IPS-11a (cell line): ENCODE data around the gene NHLRC1.
"Not testable (repeated sequence)": the region's sequence is repeated elsewhere in the genome, so short reads cannot be mapped to it uniquely, and the experiment has no call there.

Source experiments
- H3K4me3 ChIP-seq: one replicate; pipeline ENCODE4 v1.5.1; 2013; ENCODE audit warnings: low read depth, low read length, control low read depth

The NHLRC1 gene

DNA sequence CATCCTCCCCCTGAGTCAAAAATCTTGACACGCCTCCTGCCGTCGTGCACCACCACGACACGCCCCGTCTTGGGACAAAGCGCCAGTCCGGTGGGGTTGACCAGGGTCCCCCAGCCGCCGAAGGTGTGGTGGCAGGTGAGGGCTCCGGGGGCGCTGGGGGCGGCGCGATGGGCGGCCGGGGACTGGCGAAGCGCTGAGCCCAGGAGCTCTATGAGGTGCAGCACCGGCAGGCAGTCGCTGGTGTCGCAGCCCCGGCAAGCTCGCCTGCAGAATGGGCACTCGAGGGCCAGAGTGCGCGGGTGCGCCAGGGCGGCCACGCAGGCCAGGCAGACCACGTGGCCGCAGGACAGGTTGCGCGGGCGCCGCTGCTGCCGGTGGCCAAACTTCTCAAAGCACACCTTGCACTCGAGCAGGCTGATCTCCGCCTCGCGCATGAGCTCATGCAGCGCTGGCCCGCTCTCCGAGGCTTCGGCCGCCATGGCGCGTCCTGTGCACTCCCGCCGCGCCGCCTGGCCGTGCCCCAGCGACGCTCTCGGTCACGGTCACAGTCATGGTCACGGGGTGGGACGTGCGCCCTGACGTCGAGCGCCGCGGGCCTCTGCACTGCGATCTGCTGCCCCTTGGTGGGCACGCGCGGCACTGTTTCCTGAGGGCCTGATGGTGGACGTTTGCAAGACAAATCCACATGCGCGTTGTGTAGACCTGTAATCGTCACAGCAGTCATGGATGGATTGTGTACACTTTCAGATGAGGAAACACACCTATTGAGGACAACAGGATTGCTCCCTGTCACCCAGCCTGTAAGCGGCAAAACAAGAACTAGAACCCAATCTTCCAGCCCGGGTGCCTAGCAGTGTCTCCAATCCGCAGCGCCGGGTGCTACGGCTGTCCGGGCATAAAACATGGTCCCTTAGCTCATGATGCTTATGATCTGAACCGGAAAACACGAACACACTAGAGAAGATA is at the start of gene NHLRC1:
Gene NHLRC1 (minus strand): TSS at position 550 of the 966 bp plus-strand sequence. CDS start 71 bp downstream, at position 479.
- H3K4me3 ChIP-seq = peak within 1 kb of the TSS; percentile 27

DNA sequence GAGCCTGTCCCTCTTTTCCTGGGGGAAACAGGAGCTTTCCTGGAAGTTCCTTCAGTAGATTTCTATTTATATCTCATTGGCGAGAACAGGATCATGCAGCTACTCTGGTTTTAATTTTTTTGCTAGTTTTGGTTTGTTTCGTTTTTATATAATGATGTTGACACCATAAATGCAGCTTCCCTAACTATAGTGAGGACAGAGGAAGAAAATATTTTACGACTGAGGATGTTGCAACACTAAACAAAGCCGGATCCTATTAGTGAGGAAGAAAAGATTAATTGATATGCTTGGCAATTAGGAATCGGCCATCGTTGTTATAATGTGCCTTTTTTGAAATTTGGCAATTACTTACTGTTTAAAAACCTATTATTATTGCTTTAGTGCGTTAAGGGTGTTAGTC is 49.4 kb upstream of the NHLRC1 start:
- H3K4me3 ChIP-seq = no peak overlapping the region

GRCh38 chr6:18168264-18168663 is 45.8 kb upstream of the NHLRC1 start:
- H3K4me3 ChIP-seq = no peak overlapping the region

GRCh38 chr6:18166312-18167036 is 44.0 kb upstream of the NHLRC1 start:
- H3K4me3 ChIP-seq = no peak overlapping the region

DNA sequence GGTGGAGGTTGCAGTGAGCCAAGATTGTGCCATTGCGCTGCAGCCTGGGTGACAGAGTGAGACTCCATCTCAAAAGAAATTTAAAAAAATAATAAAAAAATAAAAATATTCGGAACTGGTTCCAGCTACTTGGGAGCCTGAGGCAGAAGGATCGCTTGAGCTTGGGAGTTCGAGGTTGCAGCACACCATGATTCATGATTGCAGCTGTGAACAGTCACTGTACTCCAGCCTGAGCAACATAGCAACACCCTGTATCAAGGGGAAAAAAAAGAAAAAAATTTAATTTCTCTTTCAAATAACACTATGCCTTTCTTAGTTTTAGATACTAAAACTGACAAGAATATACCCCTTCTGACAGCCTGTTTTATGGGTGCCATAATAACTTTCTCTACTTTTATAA is 43.3 kb upstream of the NHLRC1 start:
- H3K4me3 ChIP-seq = no peak overlapping the region

GRCh38 chr6:18162401-18162800 is 39.9 kb upstream of the NHLRC1 start:
- H3K4me3 ChIP-seq = no peak overlapping the region

GRCh38 chr6:18161431-18161830 is 39.0 kb upstream of the NHLRC1 start:
- H3K4me3 ChIP-seq = no peak overlapping the region

- no peak overlapping the region for H3K4me3 ChIP-seq
Measured at GRCh38 chr6:18160911-18161310, 38.4 kb upstream of the NHLRC1 start.

- peak overlapping the region; percentile 83 for H3K4me3 ChIP-seq
Measured at GRCh38 chr6:18155864-18156421, 33.5 kb upstream of the NHLRC1 start.

DNA sequence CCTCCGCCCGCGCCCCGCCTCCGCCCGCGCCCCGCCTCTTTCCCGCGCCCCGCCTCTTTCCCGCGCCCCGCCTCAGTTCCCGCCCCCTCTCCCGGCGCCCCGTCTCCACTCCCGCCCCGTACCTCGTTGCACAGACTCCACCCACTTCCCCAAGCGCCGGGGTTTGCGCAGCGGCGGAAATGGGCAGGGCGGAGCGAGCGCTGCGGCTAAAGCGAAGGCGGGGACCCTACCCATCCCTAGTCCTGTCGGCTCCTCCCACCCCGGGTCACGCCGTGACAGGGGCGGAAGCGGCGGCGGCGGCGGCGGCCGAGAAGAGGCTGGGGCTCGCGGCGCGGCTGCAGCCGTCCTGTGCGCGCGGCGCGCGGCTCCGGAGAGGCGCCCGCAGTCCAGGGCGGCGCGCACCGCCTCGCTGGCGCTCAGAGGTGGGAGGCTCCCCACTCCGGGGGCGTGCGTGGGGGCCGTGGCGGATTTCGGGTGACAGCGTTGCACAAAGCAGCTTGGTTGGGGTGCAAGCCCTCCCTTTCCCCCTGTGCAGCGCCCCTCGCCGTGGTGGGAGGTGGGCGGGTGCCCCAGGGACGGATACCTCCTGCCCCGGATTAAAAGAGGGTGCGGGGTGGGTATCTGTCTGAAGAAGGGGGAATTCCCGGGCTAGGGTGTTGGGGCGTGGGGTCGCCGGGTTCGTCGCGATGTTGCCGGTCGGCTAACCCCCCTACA is 32.8 kb upstream of the NHLRC1 start, which contains the start of gene KDM1B:
Gene KDM1B (plus strand): TSS at position 273 of the 714 bp plus-strand sequence. CDS start 4,474 bp downstream, outside the sequence.
- peak within 1 kb of the TSS; percentile 91 for H3K4me3 ChIP-seq

DNA sequence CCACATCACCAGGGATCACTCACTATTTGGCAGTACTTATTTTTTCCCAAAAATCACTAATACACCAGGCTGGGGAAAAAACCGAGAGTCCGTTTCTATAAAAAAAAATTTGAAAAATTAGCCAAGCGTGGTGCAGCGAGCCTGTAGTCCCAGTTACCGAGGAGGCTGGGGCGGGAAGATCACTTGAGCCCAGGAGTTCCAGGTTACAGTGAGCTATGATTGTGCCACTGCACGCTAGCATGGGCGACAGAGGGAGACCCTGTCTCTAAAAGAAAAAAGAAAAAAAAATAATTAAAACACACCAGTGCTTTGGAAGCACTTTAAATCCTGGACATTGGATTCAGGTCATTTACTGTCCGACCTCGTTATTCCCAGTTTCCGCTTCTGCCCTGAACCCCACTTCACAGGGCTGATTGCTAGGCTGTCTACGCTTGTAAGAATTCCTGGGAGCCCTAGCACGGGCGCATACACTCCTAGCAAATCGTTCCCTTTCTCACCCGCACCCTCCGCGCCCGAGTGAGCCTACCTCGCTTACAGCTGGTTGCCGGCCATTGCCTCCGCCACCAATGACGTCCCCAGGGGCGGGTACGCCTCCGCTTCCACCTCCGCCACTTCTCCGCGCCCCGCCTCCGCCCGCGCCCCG is 32.2 kb upstream of the NHLRC1 start, which contains the start of gene TPMT:
Gene TPMT (minus strand): TSS at position 571 of the 643 bp plus-strand sequence. CDS start 5,950 bp downstream, outside the sequence.
- peak within 1 kb of the TSS; percentile 91 for H3K4me3 ChIP-seq

- H3K4me3 ChIP-seq = no peak overlapping the region
Measured at GRCh38 chr6:18153311-18153703, 30.8 kb upstream of the NHLRC1 start.

DNA sequence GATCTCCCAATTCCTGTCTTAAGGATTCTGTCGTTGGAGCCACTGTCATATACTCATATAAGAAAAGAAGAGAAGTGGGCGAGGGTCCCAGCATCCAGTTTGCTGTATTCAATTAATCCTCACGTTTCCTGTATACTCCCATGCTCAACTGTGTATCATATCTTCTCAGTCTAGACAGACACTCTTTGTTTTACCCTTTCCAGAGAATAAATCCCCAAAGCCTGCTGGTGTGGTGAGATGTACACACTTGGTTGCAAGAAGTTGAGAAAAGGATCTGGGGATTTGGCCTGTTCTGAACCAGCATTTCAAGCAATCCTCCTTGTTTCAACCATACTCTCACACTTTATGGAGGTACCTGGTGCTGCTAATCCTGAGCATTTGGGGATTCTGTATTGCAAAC is 29.3 kb upstream of the NHLRC1 start:
- no peak overlapping the region for H3K4me3 ChIP-seq

DNA sequence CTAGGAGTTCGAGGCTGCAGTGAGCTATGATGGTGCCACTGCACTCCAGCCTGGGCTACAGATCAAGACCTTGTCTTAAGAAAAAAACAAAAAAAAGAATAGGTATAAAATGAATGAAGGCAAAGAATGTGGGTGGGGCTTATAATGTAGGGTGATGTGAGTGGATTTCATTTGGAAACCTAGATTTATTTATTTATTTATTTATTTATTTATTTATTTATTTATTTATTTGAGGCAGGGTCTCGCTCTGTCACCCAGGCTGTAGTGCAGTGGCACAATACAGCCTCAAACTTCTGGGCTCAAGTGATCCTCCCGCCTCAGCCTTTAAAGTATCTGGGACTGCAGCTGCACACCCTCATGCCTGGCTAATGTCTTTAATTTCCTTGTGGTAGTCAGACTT is 28.9 kb upstream of the NHLRC1 start:
- not testable (repeated sequence) for H3K4me3 ChIP-seq

DNA sequence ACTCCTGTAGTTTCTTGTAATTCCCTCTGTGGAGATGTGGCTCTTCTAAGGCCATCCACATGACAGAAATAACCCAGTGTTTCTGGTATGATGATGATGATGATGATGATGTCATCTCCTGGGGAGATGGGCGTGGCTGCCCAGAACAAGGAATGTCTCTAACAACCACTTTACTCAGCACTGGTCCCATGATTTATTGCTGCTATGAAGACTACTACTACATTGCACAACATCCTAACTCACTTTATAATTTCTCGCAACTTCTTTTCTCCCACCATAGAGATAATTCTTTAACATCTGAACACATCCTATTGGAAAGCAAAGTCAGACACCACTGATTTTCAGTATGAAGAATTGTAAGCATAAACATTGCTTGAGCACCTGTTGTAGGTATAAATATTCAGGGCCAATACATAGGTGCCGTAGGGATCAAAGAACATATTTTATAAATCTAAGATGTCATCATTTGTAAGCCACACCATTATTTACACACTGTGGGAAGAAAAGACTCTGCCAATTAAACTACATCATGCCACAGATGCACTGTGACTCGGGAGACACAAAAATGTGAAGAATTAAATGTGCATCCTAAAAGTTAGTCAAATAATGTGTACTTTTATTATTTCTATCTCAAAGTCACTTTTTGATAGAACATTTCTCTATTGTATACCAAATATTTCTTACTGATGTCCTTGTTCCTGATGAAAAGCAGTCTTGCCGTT is 26.0 kb upstream of the NHLRC1 start:
- no peak overlapping the region for H3K4me3 ChIP-seq

- no peak overlapping the region for H3K4me3 ChIP-seq
Measured at GRCh38 chr6:18147616-18148015, 25.1 kb upstream of the NHLRC1 start.

DNA sequence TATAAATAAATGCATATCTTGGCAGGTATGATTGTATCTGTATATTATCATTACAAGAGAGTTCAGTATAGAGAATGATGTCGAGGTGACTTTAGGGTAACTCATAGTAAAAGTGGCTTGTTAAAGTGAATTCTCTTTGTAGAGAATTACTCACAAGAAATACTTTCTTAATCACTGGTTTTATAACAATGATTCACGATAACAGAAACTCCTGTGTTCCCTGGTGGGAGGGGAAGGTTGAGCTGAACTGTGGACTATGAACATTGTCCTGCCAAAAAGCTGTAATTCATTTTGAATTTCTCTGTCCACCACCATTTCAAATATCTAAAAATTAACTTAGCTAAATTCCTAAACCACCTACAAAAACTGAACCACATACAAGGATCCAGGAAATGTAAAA is 24.7 kb upstream of the NHLRC1 start:
- no peak overlapping the region for H3K4me3 ChIP-seq

- H3K4me3 ChIP-seq = no peak overlapping the region
Measured at GRCh38 chr6:18142591-18142861, 20.0 kb upstream of the NHLRC1 start.

GRCh38 chr6:18141805-18142590 is 19.5 kb upstream of the NHLRC1 start:
- H3K4me3 ChIP-seq = no peak overlapping the region
